ENCODE data around the gene NR1D1. TPM values are rescaled to one million over a fixed set of nuclear protein-coding genes. Genes with fewer than 3 reads are reported as not detected.
A peak's percentile ranks its signal among the peaks of the same experiment; 100 is the strongest.

NR1D1 gene
- total RNA-seq, 2 donors from 2014 or later, result 8.3 to 9.9 TPM

DNA sequence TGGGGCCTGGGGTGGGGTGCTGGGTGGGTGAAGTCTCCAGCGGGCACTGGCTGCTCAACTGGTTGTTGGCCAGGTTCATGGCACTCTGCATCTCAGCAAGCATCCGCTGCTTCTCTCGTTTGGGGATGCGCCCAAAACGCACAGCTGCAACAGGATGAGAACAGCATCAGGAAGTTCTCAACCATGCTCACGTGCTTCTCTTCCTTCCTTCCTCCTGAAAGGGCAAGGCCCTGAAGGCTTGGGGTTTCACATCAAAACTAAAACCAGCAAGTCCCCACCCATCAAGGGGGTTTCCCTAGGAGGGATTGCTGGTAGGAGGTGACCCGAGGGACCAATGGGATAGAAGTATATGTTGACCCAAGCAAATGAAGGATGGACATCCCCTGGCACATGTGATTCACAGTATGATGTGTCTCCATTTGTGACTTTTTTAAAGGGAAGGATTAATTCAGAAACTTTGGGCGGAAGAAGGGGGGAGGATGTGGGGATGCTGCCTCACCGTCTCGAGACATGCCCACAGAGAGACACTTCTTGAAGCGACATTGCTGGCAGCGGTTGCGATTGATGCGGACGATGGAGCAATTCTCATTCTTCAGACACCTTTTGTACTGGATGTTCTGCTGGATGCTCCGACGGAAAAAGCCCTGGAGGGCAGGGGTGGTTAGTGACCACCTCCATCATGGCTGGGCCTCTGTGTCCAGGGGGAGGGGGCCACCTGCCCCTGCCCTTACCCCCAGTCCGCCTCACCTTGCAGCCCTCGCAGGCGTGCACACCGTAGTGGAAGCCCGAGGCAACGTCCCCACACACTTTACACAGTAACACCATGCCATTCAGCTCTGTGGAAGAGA is 4.2 kb downstream of the NR1D1 start:
- H3K4me3 ChIP-seq, result no peak overlapping the region
- H3K9me3 ChIP-seq, result no peaks in the 10 kb centered on the region
- H3K36me3 ChIP-seq, result peaks cover 50% of the 10 kb centered on the region
- no peaks in the 10 kb centered on the region for H3K27me3 ChIP-seq
- TF ChIP-seq CTCF (IDR thresholded peaks at IDR 0.05), result no peak
- peaks cover 0 to 81% of the 10 kb centered on the region in 2 donors for H3K4me1 ChIP-seq
- peak overlapping the region; percentile 97 to 98 for H3K27ac ChIP-seq
- no peak for DNase-seq (ENCODE audit: low spot score)

- no peak for TF ChIP-seq CTCF (IDR thresholded peaks at IDR 0.05)
- H3K4me1 ChIP-seq, result peaks cover 0 to 83% of the 10 kb centered on the region in 2 donors
- no peak for DNase-seq (ENCODE audit: low spot score)
These were observed 4.9 kb downstream of the NR1D1 start for GRCh38 chr17:40095351-40095943.

DNA sequence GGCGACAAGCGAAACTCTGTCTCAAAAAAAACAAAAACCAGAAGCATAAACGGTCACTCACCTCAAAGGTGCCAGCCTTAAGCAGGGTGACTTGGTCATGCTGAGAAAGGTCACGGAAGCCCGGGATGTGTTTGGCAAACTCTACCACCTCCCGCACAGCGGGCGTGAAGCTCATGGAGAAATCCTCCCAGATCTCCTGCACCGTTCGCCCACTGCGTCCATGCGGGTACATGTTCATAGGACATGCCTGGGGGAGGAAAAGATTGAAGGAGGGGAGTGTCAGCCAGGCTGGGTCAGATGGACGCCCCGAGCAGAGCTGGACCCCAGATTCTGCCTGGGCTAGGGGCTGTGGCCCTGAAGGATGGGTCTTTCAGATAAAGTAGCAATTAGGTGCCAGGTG is 5.5 kb downstream of the NR1D1 start:
- Histone ChIP-seq H3K4me1 (peaks cover 0 to 89% of the 10 kb centered on the region in 2 donors), H3K9me3 (no peaks in the 10 kb centered on the region), H3K27ac (peak overlapping the region; percentile 97 to 98), H3K27me3 (no peaks in the 10 kb centered on the region), H3K36me3 (peaks cover 54% of the 10 kb centered on the region), H3K4me3 (no peak overlapping the region)
- no peak for DNase-seq (ENCODE audit: low spot score)
- no peak for TF ChIP-seq CTCF (IDR thresholded peaks at IDR 0.05)

More at GRCh38 chr17:40095351-40095943, 4.9 kb downstream of the NR1D1 start:
- H3K36me3 ChIP-seq, result peaks cover 50% of the 10 kb centered on the region
- no peak overlapping the region for H3K4me3 ChIP-seq
- H3K9me3 ChIP-seq, result no peaks in the 10 kb centered on the region
- peak overlapping the region; percentile 97 to 98 for H3K27ac ChIP-seq
- no peaks in the 10 kb centered on the region for H3K27me3 ChIP-seq

- H3K36me3 ChIP-seq, result peaks cover 66% of the 10 kb centered on the region
- no peaks in the 10 kb centered on the region for H3K9me3 ChIP-seq
- TF ChIP-seq CTCF (IDR thresholded peaks at IDR 0.05), result no peak
- peak overlapping the region; percentile 97 to 98 for H3K27ac ChIP-seq
- DNase-seq (ENCODE audit: low spot score), result no peak
- peaks cover 0 to 94% of the 10 kb centered on the region in 2 donors for H3K4me1 ChIP-seq
- no peaks in the 10 kb centered on the region for H3K27me3 ChIP-seq
- no peak overlapping the region for H3K4me3 ChIP-seq
These were observed 6.7 kb downstream of the NR1D1 start for GRCh38 chr17:40093580-40094201.

DNA sequence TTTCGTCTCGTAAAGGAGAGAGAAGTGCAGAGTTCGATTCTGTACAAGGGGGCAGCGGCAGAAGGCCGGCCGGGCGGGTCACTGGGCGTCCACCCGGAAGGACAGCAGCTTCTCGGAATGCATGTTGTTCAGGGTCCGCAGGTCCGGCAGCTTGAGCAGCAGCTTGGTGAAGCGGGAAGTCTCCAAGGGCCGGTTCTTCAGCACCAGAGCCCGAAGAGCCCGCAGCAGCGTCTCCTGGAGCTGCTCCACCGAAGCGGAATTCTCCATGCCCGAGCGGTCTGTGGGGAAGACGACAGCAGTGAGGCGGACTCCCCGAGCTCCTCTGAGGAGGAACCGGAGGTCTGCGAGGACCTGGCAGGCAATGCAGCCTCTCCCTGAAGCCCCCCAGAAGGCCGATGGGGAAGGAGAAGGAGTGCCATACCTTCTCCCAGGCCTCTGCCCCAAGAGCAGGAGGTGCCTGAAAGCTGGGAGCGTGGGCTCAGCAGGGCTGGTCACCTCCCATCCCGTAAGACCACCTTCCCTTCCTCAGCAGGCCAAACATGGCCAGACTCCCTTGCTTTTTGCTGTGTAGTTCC is 7.3 kb downstream of the NR1D1 start:
- peak overlapping the region; percentile 97 to 98 for H3K27ac ChIP-seq
- no peak for DNase-seq (ENCODE audit: low spot score)
- no peaks in the 10 kb centered on the region for H3K9me3 ChIP-seq
- peaks cover 72% of the 10 kb centered on the region for H3K36me3 ChIP-seq
- no peak for TF ChIP-seq CTCF (IDR thresholded peaks at IDR 0.05)
- H3K27me3 ChIP-seq, result no peaks in the 10 kb centered on the region
- peaks cover 0 to 88% of the 10 kb centered on the region in 2 donors for H3K4me1 ChIP-seq
- H3K4me3 ChIP-seq, result peak overlapping the region in 1 of 2 donors; percentile 6
